Colon (tissue), 2 donors: ENCODE data around the gene SUN5.

ENCODE experiments used
- FAIRE-seq: peaks from 2 replicates; lab custom pipeline; 2012; peaks lifted over from hg19 to GRCh38; lab: Jason Lieb, UNC
- donor health status: control.
- donor health status: control.

Gene SUN5

GRCh38 chr20:33014336-33015113 lies 10.3 kb upstream of the SUN5 start:
- no peak for FAIRE-seq

DNA sequence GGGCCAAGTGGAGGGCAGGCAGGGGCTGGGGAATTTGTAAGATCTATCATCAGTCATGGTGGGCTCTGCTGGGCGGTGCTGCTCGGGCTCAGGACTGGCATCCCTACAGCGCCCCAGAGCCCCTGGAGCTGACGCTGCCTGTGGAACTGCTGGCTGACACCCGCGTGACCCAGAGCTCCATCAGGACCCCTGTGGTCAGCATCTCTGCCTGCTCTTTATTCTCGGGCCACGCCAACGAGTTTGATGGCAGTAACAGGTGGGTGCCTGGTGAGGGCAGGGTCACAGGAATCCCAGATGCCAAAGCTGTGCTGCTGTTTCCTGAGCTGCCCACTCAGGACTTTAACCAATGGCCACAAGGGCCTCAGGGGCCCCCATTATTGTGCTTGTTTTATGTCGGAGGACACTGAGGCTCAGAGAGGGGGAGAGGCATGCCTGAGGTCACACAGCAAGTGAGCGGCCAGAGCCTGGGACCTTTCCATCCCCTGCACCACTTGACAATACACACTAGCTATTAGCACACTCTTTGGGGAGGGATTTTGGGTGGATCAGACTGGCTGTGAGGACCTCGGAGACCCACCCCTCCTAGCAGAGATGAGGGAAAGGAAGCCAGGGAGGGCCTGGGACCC lies 9.6 kb upstream of the SUN5 start:
- no peak for FAIRE-seq

DNA sequence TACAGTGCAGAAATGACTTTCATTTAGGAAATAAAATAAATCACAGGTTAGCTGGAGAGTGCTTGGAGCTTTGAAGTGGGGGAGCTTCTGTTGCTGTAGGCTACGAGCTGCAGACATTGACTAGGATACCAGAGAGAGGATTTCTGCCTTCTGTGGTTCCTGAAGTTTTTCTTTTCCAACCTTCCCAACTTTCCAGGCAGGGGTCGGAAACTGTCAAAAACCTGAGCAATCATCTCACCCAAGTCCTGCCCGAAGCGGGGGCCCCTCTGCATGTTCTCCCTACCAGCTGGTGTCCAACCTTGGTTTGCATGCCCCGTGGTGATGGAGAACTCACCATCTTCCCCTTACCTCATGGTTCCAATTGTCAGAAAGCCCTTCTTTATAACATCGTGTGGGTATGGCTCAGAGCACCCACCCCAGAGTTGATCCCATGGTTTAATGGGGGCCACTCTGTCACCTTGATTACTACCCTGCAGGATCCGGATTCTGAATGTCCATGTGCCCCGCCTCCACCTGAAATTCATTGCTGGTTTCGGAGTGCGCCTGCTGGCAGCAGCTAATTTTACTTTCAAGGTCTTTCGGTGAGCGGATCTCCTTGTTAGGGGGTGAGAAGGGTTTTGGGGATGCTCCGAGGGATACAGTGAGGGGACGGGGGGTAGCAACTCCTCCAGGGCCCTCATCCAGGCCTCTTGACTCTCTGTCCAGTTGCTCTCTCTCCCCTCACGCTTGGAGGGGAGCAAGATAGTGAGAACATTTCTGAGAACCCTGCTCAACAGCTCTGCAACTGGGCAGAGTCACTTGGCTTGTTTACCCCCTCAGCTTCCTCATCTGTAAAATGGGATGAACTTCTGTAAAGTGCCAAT lies 8.3 kb upstream of the SUN5 start:
- FAIRE-seq: no peak

- FAIRE-seq: no peak
These were observed 6.6 kb upstream of the SUN5 start for GRCh38 chr20:33010674-33011449.

GRCh38 chr20:33010133-33010504 lies 5.9 kb upstream of the SUN5 start:
- no peak for FAIRE-seq

GRCh38 chr20:33009214-33010132 lies 5.2 kb upstream of the SUN5 start:
- no peak for FAIRE-seq

- FAIRE-seq: no peak
These were observed 4.3 kb upstream of the SUN5 start for GRCh38 chr20:33008336-33009213.

GRCh38 chr20:33007376-33008335 lies 3.4 kb upstream of the SUN5 start, which contains the start of gene BPIFB2:
TSS of gene BPIFB2 (plus strand) at chr20:33007704. CDS start at chr20:33008575, 871 bp downstream.
- FAIRE-seq: no peak

GRCh38 chr20:33006776-33007375 lies 2.6 kb upstream of the SUN5 start:
- no peak for FAIRE-seq

DNA sequence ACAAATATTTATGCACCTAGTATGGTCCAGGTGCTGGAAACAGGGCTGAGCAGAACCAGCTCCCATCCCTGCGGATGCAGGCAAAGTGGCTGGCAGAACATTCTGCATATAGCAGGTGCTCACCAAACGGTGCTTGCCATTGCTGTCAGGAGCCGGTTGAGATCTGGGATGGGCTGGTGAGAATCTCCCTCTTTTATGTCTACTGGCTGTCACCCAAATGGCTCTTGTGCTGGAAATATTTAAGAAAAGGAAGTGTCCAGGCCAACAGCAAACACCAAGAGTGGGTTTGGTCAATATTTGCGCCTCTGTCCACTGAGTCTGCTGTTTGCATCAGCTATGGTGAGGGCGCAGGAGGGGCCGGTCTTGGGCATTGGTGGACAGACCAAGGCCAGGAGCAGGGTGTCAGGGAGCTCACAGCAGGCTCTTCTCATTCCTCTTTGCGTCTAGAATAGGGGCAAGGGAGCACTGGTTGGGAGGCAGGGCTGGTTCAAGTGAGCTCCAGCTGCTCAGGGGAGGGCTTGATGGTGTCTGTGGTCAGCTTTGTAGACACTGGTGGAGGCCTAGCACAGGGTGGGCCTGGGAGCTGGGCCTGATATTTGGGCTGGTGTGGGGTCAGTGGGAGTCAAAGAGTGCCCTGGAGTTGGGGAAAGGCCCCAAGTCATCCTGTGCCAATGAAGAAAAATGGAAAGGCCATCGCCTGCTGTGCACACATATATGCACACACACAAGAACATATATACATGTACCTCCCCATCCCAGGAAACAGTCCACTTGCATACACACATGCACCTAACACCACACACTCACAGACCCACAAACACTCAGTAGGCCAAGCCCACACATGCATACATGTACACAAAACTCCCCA lies 1.9 kb upstream of the SUN5 start:
- FAIRE-seq: no peak

DNA sequence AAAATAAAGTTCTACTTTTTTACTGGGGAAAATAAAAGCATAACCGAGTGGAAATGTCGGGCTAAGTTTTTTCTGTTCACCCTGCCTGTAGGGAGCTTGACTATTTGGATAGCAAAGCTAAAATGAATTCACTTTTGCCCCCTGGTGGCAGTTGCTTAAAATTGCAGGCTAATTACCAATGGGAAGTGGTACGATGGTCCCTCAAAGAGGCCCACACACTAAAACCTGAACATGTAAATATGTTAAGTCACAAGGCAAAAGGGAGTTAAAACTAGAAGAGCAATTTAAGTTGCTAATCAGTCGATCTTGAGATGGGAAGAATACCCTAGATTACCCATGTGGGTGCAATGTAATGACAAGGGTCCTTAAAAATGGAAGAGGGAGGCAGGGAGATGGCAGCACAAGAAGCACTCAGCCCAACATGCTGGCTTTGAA lies 916 bp upstream of the SUN5 start:
- no peak for FAIRE-seq

- no peak for FAIRE-seq
These were observed 2.0 kb downstream of the SUN5 start for GRCh38 chr20:33002087-33002808.

DNA sequence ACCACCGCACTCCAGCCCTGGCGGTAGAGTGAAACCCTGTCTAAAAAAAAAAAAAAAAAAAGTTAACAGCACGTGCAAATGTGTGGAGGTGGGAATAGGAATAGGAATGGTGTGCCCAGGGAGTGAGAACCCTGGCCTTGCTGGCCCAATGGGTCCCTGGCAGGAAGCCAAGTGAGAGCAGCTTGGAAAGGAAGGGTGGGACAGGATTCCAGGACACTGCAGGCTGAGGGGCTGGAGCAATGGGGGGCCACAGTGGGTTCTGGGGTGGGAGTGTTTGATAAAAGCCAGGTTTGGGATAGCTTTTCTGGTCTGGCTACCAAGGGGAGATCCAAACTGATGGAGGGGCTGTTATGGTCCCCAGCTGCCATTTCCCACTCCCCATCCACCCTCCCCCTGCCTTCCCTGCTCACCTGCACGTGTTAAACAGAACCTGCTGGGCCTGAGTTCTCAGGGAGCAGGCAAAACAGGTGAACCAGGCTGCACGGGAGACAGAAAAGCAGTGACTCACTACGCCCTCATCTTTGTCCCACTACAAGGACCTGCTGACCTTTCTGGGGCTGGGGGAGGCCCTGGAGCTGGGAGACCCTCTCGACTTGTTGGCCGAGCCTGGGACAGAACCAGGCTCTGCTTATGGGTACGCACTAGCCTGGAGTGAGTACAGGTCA lies 3.3 kb downstream of the SUN5 start:
- no peak for FAIRE-seq

GRCh38 chr20:32999603-33000250 lies 4.5 kb downstream of the SUN5 start:
- FAIRE-seq: no peak

GRCh38 chr20:32997431-32997830 lies 6.8 kb downstream of the SUN5 start:
- no peak for FAIRE-seq
